ENCODE results near the gene RAD51B.
"Not testable (repeated sequence)": the region's sequence is repeated elsewhere in the genome, so short reads cannot be mapped to it uniquely, and the experiment has no call there.

RAD51B gene

GRCh38 chr14:67816326-67817002, 3.1 kb upstream of the RAD51B start, which contains the start of gene ZFYVE26:
TSS of gene ZFYVE26 (minus strand) at chr14:67816590. CDS start at chr14:67815963, 627 bp downstream.
- Mint-ChIP-seq H3K4me1 (ENCODE audit: low read depth) (peaks cover 31% of the 10 kb centered on the region), H3K4me3 (peak within 1 kb of the TSS; percentile 91), H3K36me3 (ENCODE audit: low read depth) (peaks cover 7% of the 10 kb centered on the region), H3K27ac (peak within 1 kb of the TSS; percentile 93), H3K9me3 (no peaks in the 10 kb centered on the region), H3K27me3 (ENCODE audit: low read depth) (no peaks in the 10 kb centered on the region)

- Mint-ChIP-seq H3K9me3 (no peaks in the 10 kb centered on the region), H3K4me1 (ENCODE audit: low read depth) (peaks cover 29% of the 10 kb centered on the region), H3K36me3 (ENCODE audit: low read depth) (peaks cover 2% of the 10 kb centered on the region), H3K27me3 (ENCODE audit: low read depth) (no peaks in the 10 kb centered on the region), H3K4me3 (peak overlapping the region; percentile 91), H3K27ac (no peak overlapping the region)
These were observed 1.7 kb upstream of the RAD51B start for GRCh38 chr14:67817750-67818438.

GRCh38 chr14:67818476-67818875, 1.1 kb upstream of the RAD51B start:
- Mint-ChIP-seq H3K4me3 (peak overlapping the region; percentile 91), H3K4me1 (ENCODE audit: low read depth) (peaks cover 29% of the 10 kb centered on the region)
- not testable (repeated sequence) for H3K36me3 Mint-ChIP-seq (ENCODE audit: low read depth); H3K9me3 Mint-ChIP-seq; H3K27ac Mint-ChIP-seq; H3K27me3 Mint-ChIP-seq (ENCODE audit: low read depth)

GRCh38 chr14:67820428-67820971, 921 bp downstream of the RAD51B start:
- Mint-ChIP-seq H3K27me3 (ENCODE audit: low read depth) (no peaks in the 10 kb centered on the region), H3K27ac (peak overlapping the region; percentile 86), H3K36me3 (ENCODE audit: low read depth) (no peaks in the 10 kb centered on the region), H3K4me3 (peak overlapping the region; percentile 91), H3K4me1 (ENCODE audit: low read depth) (peaks cover 20% of the 10 kb centered on the region), H3K9me3 (no peaks in the 10 kb centered on the region)

GRCh38 chr14:67821121-67821520, 1.5 kb downstream of the RAD51B start:
- H3K27ac Mint-ChIP-seq, result no peak overlapping the region
- no peaks in the 10 kb centered on the region for H3K27me3 Mint-ChIP-seq (ENCODE audit: low read depth)
- H3K4me1 Mint-ChIP-seq (ENCODE audit: low read depth), result peaks cover 15% of the 10 kb centered on the region
- peaks cover under 1% of the 10 kb centered on the region for H3K36me3 Mint-ChIP-seq (ENCODE audit: low read depth)
- H3K9me3 Mint-ChIP-seq, result no peaks in the 10 kb centered on the region
- H3K4me3 Mint-ChIP-seq, result peak overlapping the region; percentile 91

GRCh38 chr14:67831113-67831512, 11.5 kb downstream of the RAD51B start:
- Mint-ChIP-seq H3K4me1 (ENCODE audit: low read depth) (no peaks in the 10 kb centered on the region), H3K27ac (no peak overlapping the region), H3K27me3 (ENCODE audit: low read depth) (no peaks in the 10 kb centered on the region)

GRCh38 chr14:67833403-67833802, 13.8 kb downstream of the RAD51B start:
- Mint-ChIP-seq H3K36me3 (ENCODE audit: low read depth) (peaks cover 7% of the 10 kb centered on the region), H3K9me3 (no peaks in the 10 kb centered on the region), H3K4me3 (no peak overlapping the region), H3K27ac (no peak overlapping the region), H3K27me3 (ENCODE audit: low read depth) (no peaks in the 10 kb centered on the region), H3K4me1 (ENCODE audit: low read depth) (no peaks in the 10 kb centered on the region)

More at GRCh38 chr14:67831113-67831512, 11.5 kb downstream of the RAD51B start:
- Mint-ChIP-seq H3K9me3 (no peaks in the 10 kb centered on the region), H3K36me3 (ENCODE audit: low read depth) (peaks cover 11% of the 10 kb centered on the region), H3K4me3 (no peak overlapping the region)

- H3K9me3 Mint-ChIP-seq, result no peaks in the 10 kb centered on the region
These were observed 16.0 kb downstream of the RAD51B start for GRCh38 chr14:67835596-67835995.

GRCh38 chr14:67837011-67837624, 17.5 kb downstream of the RAD51B start:
- Mint-ChIP-seq H3K27ac (no peak overlapping the region), H3K4me3 (no peak overlapping the region), H3K9me3 (no peaks in the 10 kb centered on the region), H3K4me1 (ENCODE audit: low read depth) (no peaks in the 10 kb centered on the region), H3K36me3 (ENCODE audit: low read depth) (peaks cover 5% of the 10 kb centered on the region), H3K27me3 (ENCODE audit: low read depth) (no peaks in the 10 kb centered on the region)

More at GRCh38 chr14:67835596-67835995, 16.0 kb downstream of the RAD51B start:
- no peaks in the 10 kb centered on the region for H3K4me1 Mint-ChIP-seq (ENCODE audit: low read depth)
- no peak overlapping the region for H3K27ac Mint-ChIP-seq
- H3K4me3 Mint-ChIP-seq, result no peak overlapping the region
- no peaks in the 10 kb centered on the region for H3K27me3 Mint-ChIP-seq (ENCODE audit: low read depth)
- peaks cover 5% of the 10 kb centered on the region for H3K36me3 Mint-ChIP-seq (ENCODE audit: low read depth)

GRCh38 chr14:67846029-67846610, 26.5 kb downstream of the RAD51B start:
- H3K4me3 Mint-ChIP-seq, result no peak overlapping the region
- H3K9me3 Mint-ChIP-seq, result peaks cover 18% of the 10 kb centered on the region
- no peak overlapping the region for H3K27ac Mint-ChIP-seq

GRCh38 chr14:67850066-67850830, 30.7 kb downstream of the RAD51B start:
- H3K9me3 Mint-ChIP-seq, result peaks cover 18% of the 10 kb centered on the region
- no peaks in the 10 kb centered on the region for H3K27me3 Mint-ChIP-seq (ENCODE audit: low read depth)
- no peak overlapping the region for H3K27ac Mint-ChIP-seq
- peaks cover 3% of the 10 kb centered on the region for H3K36me3 Mint-ChIP-seq (ENCODE audit: low read depth)
- no peak overlapping the region for H3K4me3 Mint-ChIP-seq
- H3K4me1 Mint-ChIP-seq (ENCODE audit: low read depth), result no peaks in the 10 kb centered on the region

More at GRCh38 chr14:67846029-67846610, 26.5 kb downstream of the RAD51B start:
- peaks cover 3% of the 10 kb centered on the region for H3K36me3 Mint-ChIP-seq (ENCODE audit: low read depth)
- H3K27me3 Mint-ChIP-seq (ENCODE audit: low read depth), result no peaks in the 10 kb centered on the region
- no peaks in the 10 kb centered on the region for H3K4me1 Mint-ChIP-seq (ENCODE audit: low read depth)

- Mint-ChIP-seq H3K27me3 (ENCODE audit: low read depth) (no peaks in the 10 kb centered on the region), H3K4me1 (ENCODE audit: low read depth) (no peaks in the 10 kb centered on the region), H3K27ac (no peak overlapping the region), H3K9me3 (peaks cover 13% of the 10 kb centered on the region), H3K4me3 (no peak overlapping the region), H3K36me3 (ENCODE audit: low read depth) (no peaks in the 10 kb centered on the region)
These were observed 32.3 kb downstream of the RAD51B start for GRCh38 chr14:67851785-67852410.

GRCh38 chr14:67852926-67853604, 33.5 kb downstream of the RAD51B start:
- Mint-ChIP-seq H3K4me3 (no peak overlapping the region), H3K27ac (no peak overlapping the region)

More at GRCh38 chr14:67852926-67853604, 33.5 kb downstream of the RAD51B start:
- Mint-ChIP-seq H3K9me3 (peaks cover 5% of the 10 kb centered on the region), H3K4me1 (ENCODE audit: low read depth) (no peaks in the 10 kb centered on the region), H3K36me3 (ENCODE audit: low read depth) (no peaks in the 10 kb centered on the region), H3K27me3 (ENCODE audit: low read depth) (no peaks in the 10 kb centered on the region)

Measured in T-helper 1 cell treated with Interleukin-12 subunit alpha and Interleukin-12 subunit beta and Interleukin-4 antibody, amounts not matched to agents 30 μg/mL and 1 μg/mL, for 36 hours (primary cell).